Activated T-cell treated with anti-CD3 and anti-CD28 coated beads for 1 hour (primary cell): ENCODE measurements around the gene ACSBG1.

Experiments
- DNase-seq: peaks from one replicate; pipeline ENCODE4 v3.0.0-alpha.2; 2020; ENCODE audit warnings: low read depth

Gene ACSBG1

GRCh38 chr15:78201281-78202190, 32.8 kb downstream of the ACSBG1 start:
- DNase-seq: no peak

- no peak for DNase-seq
Observed at GRCh38 chr15:78200276-78200930, 34.0 kb downstream of the ACSBG1 start.

GRCh38 chr15:78197632-78198031, 36.7 kb downstream of the ACSBG1 start:
- no peak for DNase-seq

- peak; percentile 39 for DNase-seq
Observed at GRCh38 chr15:78195735-78196201, 38.6 kb downstream of the ACSBG1 start.

- DNase-seq: no peak
Observed at GRCh38 chr15:78194568-78194925, 39.8 kb downstream of the ACSBG1 start.

- DNase-seq: no peak
Observed at GRCh38 chr15:78193731-78194567, 40.4 kb downstream of the ACSBG1 start.

- no peak for DNase-seq
Observed at GRCh38 chr15:78192826-78193594, 41.4 kb downstream of the ACSBG1 start.

- DNase-seq: no peak
Observed at GRCh38 chr15:78182821-78183220, 51.5 kb downstream of the ACSBG1 start.

- DNase-seq: no peak
Observed at GRCh38 chr15:78182336-78182700, 52.0 kb downstream of the ACSBG1 start.

DNA sequence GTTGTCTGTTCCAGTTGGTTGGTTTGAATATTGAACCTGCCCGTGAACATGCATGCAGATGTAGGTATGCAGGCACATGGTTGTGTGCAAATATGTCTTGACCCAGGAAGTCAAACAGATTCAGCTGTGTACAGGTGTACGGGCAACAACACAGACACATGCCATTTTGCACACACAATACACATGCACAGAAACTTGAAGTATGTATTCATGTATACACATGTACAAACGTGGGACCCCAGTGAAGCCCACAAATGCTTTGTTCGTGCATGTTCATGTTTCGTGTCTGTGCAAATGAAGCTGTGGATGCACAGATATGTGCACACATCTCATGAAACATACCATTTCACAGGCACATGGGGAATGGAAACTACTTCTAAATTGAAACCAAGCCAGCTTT, 54.5 kb downstream of the ACSBG1 start:
- DNase-seq: no peak

GRCh38 chr15:78179286-78179840, 55.0 kb downstream of the ACSBG1 start:
- DNase-seq: no peak

GRCh38 chr15:78178064-78178463, 56.3 kb downstream of the ACSBG1 start:
- DNase-seq: no peak

GRCh38 chr15:78177447-78177873, 56.9 kb downstream of the ACSBG1 start:
- peak; percentile 19 for DNase-seq

DNA sequence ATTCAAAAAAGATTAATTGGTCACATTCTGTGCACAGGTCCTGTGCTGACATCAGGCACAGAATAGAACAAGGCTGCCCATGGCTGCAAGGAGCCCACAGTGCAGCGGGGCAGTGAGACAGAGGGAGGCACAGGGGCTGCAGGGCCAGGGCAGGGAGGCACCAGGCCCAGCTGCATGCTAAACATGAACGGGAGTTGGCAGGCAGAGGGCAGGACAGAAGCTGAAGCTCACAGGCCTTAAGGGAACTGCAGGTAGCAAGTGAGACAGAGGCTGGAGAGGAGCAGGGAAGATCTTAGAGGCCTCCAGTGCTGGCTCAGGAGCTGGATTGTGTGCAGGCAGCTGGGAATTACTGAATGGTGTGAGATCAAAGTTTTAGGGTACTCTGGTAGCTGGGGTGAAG, 59.0 kb downstream of the ACSBG1 start:
- no peak for DNase-seq

GRCh38 chr15:78174401-78174800, 60.0 kb downstream of the ACSBG1 start:
- no peak for DNase-seq

GRCh38 chr15:78171864-78172472, 62.4 kb downstream of the ACSBG1 start:
- DNase-seq: no peak

DNA sequence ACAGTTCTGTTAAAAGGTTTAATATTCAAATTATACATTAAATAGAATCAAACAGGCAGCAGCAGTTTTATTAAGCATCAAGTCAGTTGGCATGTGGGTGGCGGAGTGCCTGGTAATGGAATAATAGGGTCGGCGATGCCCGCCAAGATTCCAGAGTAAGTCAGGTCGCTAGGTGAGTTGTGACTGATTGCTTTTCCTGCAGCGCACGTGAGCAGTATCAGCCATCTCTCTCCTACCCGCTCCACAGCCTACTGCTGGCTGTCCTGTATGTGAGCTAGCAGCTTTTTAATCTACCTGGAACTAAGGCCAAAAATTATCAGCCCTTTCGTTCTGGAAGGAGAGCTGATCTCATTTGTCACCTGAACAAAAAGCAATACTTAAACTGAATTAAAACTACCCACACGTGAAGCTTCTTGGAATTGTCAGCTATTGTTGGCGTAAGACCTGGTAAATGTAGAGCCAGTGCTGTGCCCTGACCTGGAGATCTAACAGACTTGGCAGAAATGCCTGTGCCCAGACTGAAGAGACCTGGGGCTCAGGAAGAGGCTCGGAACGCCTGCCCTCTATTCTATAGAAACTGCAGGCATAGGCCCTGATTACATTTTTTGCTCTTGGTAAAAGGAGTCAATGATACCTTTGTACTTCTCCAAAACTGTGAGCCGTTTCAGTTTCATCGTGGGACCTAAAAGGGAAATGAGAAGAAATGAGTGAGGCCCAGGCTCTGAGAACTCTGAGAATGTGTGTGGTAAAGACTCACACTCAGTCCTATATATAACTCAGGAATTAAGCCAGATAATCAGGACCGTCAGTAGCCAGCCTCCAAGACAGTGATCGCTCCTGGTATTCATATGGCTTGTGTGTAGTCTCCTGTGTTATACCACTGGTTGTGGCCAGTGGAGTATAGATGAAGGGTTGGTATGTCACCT, 63.3 kb downstream of the ACSBG1 start:
- DNase-seq: no peak

DNA sequence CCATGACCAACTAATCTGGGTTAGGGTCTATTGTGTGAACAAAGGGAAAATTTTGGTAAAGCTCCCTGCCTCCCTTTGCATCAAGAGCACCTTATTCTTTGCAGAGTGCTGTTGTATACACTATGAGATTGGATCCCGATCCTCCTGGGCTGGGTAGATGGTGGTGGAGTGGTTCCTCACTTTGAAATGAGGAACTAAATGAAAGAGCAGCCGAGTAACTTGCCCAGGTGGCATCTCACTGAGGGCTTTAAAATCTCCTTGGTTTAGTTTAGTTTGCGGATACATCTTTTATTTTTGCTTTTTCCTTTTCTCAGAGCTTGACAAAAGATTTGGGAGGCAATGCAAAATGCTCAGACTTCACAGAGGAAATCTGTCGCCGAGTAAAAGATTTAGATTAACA, 65.8 kb downstream of the ACSBG1 start:
- DNase-seq: no peak

DNA sequence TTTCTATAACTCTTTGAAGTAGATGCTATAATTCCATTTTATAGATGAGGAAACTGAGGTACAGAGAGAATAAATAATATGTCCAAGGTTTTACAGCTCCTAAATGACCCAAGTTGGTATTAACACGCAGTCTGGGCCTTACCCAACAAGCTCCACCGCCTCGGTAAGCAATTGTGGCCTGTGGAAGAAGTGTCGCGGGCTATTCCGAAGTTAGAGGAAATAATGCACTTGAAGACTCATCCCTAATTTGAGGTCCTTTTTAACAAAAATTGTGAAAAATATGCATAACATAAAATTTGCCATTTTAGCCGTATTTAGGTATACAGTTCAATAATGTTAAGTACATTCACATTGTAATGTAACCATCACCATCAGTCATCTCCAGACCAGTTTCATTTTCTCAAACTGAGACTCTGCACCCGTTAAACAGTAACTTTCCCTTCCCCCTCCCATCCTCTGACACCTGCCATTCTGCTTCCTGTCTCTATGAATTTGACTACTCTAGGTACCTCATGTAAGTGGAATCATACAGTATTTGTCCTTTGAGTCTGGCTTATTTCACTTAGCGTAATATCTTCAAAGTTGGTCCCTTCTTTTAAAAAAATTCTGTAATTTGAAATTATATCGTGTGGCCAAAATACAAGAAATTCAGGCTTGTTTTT, 67.0 kb downstream of the ACSBG1 start:
- DNase-seq: no peak
